ENCODE data around the gene PRIM2. TPM values are rescaled to one million over a fixed set of nuclear protein-coding genes. Genes with fewer than 3 reads are reported as not detected.

PRIM2 gene
- total RNA-seq, 1 experiment from 2014 or later, result 45.2 TPM

GRCh38 chr6:57324538-57324937 is 7.1 kb downstream of the PRIM2 start:
- peak; percentile 30 for DNase-seq (ENCODE audit: low spot score)
- no TSS peak for BruUV-seq (replicated peaks)
- Histone ChIP-seq H3K4me1 (ENCODE audit: insufficient read depth, low read length, poor library complexity, severe bottlenecking) (no peaks in the 10 kb centered on the region), H3K27ac (ENCODE audit: low read depth, low read length, poor library complexity, severe bottlenecking) (no peak overlapping the region), H3K9me3 (ENCODE audit: low read depth, low read length, poor library complexity, severe bottlenecking) (peaks cover under 1% of the 10 kb centered on the region), H3K4me3 (ENCODE audit: low read depth, low read length, poor library complexity, severe bottlenecking) (no peak overlapping the region), H3K36me3 (ENCODE audit: insufficient read depth, low read length, poor library complexity, severe bottlenecking) (peaks cover 86% of the 10 kb centered on the region), H3K27me3 (replicated peaks; ENCODE audit: insufficient read depth, low read depth, low read length, poor library complexity) (no peaks in the 10 kb centered on the region)
- no peak for TF ChIP-seq EZH2 (IDR thresholded peaks at IDR 0.05; ENCODE audit: borderline replicate concordance, low read depth, low read length, poor library complexity, severe bottlenecking)
- TF ChIP-seq, protein P1, sequence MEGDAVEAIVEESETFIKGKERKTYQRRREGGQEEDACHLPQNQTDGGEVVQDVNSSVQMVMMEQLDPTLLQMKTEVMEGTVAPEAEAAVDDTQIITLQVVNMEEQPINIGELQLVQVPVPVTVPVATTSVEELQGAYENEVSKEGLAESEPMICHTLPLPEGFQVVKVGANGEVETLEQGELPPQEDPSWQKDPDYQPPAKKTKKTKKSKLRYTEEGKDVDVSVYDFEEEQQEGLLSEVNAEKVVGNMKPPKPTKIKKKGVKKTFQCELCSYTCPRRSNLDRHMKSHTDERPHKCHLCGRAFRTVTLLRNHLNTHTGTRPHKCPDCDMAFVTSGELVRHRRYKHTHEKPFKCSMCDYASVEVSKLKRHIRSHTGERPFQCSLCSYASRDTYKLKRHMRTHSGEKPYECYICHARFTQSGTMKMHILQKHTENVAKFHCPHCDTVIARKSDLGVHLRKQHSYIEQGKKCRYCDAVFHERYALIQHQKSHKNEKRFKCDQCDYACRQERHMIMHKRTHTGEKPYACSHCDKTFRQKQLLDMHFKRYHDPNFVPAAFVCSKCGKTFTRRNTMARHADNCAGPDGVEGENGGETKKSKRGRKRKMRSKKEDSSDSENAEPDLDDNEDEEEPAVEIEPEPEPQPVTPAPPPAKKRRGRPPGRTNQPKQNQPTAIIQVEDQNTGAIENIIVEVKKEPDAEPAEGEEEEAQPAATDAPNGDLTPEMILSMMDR (conservative IDR thresholded peaks at IDR 0.05; ENCODE audit: low read depth, low read length), result peak; percentile 60
- intact Hi-C loops (cut with micrococcal nuclease; ENCODE audit: unreplicated experiment), result no loop called here
- ChIA-PET POLR2A (ENCODE audit: low non-redundant PET) (no interaction called here), CTCF (interaction anchor here (0.7 kb wide), 1 partner anchor 119 kb away, joined by 4 read pairs; no protein-coding TSS in a partner anchor)

GRCh38 chr6:57327311-57327710 is 9.9 kb downstream of the PRIM2 start:
- no TSS peak for BruUV-seq (replicated peaks)
- intact Hi-C loops (cut with micrococcal nuclease; ENCODE audit: unreplicated experiment), result no loop called here
- no peak for DNase-seq (ENCODE audit: low spot score)
- no peaks in the 10 kb centered on the region for H3K27me3 ChIP-seq (replicated peaks; ENCODE audit: insufficient read depth, low read depth, low read length, poor library complexity)
- no peaks in the 10 kb centered on the region for H3K4me1 ChIP-seq (ENCODE audit: insufficient read depth, low read length, poor library complexity, severe bottlenecking)
- no peak overlapping the region for H3K27ac ChIP-seq (ENCODE audit: low read depth, low read length, poor library complexity, severe bottlenecking)
- no peak for TF ChIP-seq EZH2 (IDR thresholded peaks at IDR 0.05; ENCODE audit: borderline replicate concordance, low read depth, low read length, poor library complexity, severe bottlenecking)
- TF ChIP-seq, protein P1 (conservative IDR thresholded peaks at IDR 0.05; ENCODE audit: low read depth, low read length), result no peak
- ChIA-PET POLR2A (ENCODE audit: low non-redundant PET) (no interaction called here), CTCF (no interaction called here)
- H3K36me3 ChIP-seq (ENCODE audit: insufficient read depth, low read length, poor library complexity, severe bottlenecking), result peaks cover 82% of the 10 kb centered on the region
- no peak overlapping the region for H3K4me3 ChIP-seq (ENCODE audit: low read depth, low read length, poor library complexity, severe bottlenecking)
- peaks cover 26% of the 10 kb centered on the region for H3K9me3 ChIP-seq (ENCODE audit: low read depth, low read length, poor library complexity, severe bottlenecking)

- CTCF ChIA-PET, result no interaction called here
- no peak overlapping the region for H3K4me3 ChIP-seq (ENCODE audit: low read depth, low read length, poor library complexity, severe bottlenecking)
- DNase-seq (ENCODE audit: low spot score), result no peak
- no TSS peak for BruUV-seq (replicated peaks)
- H3K36me3 ChIP-seq (ENCODE audit: insufficient read depth, low read length, poor library complexity, severe bottlenecking), result peaks cover 89% of the 10 kb centered on the region
- intact Hi-C loops (cut with micrococcal nuclease; ENCODE audit: unreplicated experiment), result no loop called here
- H3K27me3 ChIP-seq (replicated peaks; ENCODE audit: insufficient read depth, low read depth, low read length, poor library complexity), result no peaks in the 10 kb centered on the region
- POLR2A ChIA-PET (ENCODE audit: low non-redundant PET), result no interaction called here
- TF ChIP-seq, protein P1 (conservative IDR thresholded peaks at IDR 0.05; ENCODE audit: low read depth, low read length), result no peak
- TF ChIP-seq EZH2 (IDR thresholded peaks at IDR 0.05; ENCODE audit: borderline replicate concordance, low read depth, low read length, poor library complexity, severe bottlenecking), result no peak
- no peak overlapping the region for H3K27ac ChIP-seq (ENCODE audit: low read depth, low read length, poor library complexity, severe bottlenecking)
- H3K9me3 ChIP-seq (ENCODE audit: low read depth, low read length, poor library complexity, severe bottlenecking), result peaks cover 31% of the 10 kb centered on the region
- H3K4me1 ChIP-seq (ENCODE audit: insufficient read depth, low read length, poor library complexity, severe bottlenecking), result no peaks in the 10 kb centered on the region
Measured at GRCh38 chr6:57328074-57328473, 10.6 kb downstream of the PRIM2 start.
